WI38 (cell line): Measurements from ENCODE around the gene PJVK.
"Not testable (repeated sequence)": the region's sequence is repeated elsewhere in the genome, so short reads cannot be mapped to it uniquely, and the experiment has no call there.

ENCODE experiments used
- H3K4me3 ChIP-seq: 2 replicates; pipeline ENCODE4 v1.5.1; 2011; ENCODE audit warnings: low read depth, mild to moderate bottlenecking, control low read depth, low read length
- TF ChIP-seq, protein P1 (sequence below): IDR thresholded peaks from 2 replicates; pipeline ENCODE4 v1.5.1; 2012; ENCODE audit warnings: low read depth, mild to moderate bottlenecking, control low read depth, low read length

PJVK gene

GRCh38 chr2:178457390-178457886, 6.3 kb downstream of the PJVK start:
- TF ChIP-seq, protein P1, sequence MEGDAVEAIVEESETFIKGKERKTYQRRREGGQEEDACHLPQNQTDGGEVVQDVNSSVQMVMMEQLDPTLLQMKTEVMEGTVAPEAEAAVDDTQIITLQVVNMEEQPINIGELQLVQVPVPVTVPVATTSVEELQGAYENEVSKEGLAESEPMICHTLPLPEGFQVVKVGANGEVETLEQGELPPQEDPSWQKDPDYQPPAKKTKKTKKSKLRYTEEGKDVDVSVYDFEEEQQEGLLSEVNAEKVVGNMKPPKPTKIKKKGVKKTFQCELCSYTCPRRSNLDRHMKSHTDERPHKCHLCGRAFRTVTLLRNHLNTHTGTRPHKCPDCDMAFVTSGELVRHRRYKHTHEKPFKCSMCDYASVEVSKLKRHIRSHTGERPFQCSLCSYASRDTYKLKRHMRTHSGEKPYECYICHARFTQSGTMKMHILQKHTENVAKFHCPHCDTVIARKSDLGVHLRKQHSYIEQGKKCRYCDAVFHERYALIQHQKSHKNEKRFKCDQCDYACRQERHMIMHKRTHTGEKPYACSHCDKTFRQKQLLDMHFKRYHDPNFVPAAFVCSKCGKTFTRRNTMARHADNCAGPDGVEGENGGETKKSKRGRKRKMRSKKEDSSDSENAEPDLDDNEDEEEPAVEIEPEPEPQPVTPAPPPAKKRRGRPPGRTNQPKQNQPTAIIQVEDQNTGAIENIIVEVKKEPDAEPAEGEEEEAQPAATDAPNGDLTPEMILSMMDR: no peak
- H3K4me3 ChIP-seq: no peak overlapping the region

GRCh38 chr2:178469219-178469849, 18.2 kb downstream of the PJVK start:
- TF ChIP-seq, protein P1: no peak

DNA sequence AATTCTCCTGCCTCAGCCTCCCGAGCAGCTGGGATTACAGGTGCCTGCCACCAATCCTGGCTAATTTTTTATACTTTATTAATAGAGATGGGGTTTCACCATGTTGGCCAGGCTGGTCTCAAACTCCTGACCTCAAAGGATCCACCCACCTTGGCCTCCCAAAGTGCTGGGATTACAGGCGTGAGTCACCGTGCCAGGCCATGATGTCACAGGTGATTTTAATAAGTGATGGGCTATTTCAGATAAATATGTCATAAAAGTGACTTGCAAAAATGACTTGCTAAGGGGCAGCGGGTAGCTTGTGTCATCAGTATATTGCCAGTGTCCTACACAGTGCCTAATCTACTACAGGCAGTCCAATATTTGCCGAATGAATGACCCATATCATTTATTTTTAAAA, 20.1 kb downstream of the PJVK start:
- H3K4me3 ChIP-seq: not testable (repeated sequence)

More at GRCh38 chr2:178469219-178469849, 18.2 kb downstream of the PJVK start:
- H3K4me3 ChIP-seq: no peak overlapping the region

DNA sequence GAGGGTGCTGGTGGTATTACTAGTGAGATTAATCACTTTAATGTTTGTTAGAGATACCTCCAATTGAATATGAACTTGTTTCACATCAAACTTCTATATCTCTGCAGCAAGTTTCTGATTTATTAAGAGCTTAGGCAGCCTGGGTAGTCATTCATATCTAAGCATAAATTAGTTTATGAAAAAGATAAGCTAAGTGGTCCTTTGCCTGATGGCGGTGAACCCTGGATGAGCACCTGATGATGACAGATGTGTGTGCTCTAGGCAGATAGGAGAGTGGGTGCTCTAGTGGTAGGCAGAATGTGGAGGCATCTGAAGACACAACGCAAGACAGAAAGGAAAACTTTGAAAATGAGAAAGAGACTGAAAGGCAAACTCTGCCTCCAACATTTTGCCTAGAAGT, 22.2 kb downstream of the PJVK start:
- TF ChIP-seq, protein P1: no peak

DNA sequence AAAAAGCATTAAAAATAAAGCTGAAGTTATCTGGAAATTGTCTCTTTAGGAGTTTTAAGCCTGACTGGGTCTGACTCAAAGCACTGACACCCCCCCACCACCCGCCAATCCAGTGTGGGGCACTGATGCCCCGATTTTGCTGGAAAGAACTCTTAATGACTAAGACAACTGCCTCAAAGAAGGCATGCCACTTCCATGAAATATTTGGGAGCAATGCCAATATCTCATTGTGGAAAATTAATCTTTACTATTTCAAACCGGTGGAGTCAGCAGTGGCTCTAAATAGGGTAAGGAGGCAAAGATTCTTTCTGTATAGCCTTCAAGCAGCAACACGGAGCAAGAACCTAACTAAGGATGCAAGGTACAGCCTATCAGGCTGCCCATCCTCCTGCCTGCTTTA, 22.8 kb downstream of the PJVK start:
- TF ChIP-seq, protein P1: no peak
- H3K4me3 ChIP-seq: no peak overlapping the region

More for the DNA sequence above, 22.2 kb downstream of the PJVK start:
- H3K4me3 ChIP-seq: no peak overlapping the region

GRCh38 chr2:178474560-178474959, 23.4 kb downstream of the PJVK start:
- H3K4me3 ChIP-seq: no peak overlapping the region
- TF ChIP-seq, protein P1: no peak

DNA sequence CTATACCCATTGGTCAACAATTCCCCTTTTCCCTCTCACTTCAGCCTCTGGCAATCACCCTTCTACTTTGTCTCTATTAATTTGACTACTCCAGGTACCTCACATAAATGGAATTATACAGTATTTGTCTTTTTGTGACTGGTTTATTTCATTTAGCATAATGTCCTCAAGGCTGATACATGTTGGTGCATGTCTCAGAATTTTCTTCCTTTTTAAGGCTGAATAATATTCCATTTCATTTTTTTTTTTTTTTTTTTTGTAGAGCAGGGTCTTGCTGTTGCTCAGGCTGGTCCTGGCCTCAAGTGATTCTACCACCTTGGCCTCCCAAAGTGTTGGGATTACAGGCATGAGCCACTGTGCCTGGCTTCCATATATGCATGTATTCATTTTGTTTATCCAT, 25.3 kb downstream of the PJVK start:
- H3K4me3 ChIP-seq: no peak overlapping the region
- TF ChIP-seq, protein P1: no peak
